Uterus (tissue), 2 donors: ENCODE data around the gene SPATA31E1.

Experiments used
- POLR2A ChIP-seq, 2 donors: fragments of 450-650 bp; IDR thresholded peaks; one replicate each; pipeline ENCODE4 v1.6.1; 2016; ENCODE audit warnings: antibody characterized with exemption in 2 of 2, mild to moderate bottlenecking in 1 of 2, moderate library complexity in 1 of 2
- TF ChIP-seq, protein P1 (sequence below), 4 experiments: fragments of 200-600 bp in 2 of 4; fragments of 450-650 bp in 2 of 4; sonication (generic) in 2 of 4; IDR thresholded peaks; one replicate each; pipeline ENCODE4 v1.5.1; 2016 to 2019; ENCODE audit warnings: antibody characterized with exemption in 4 of 4, mild to moderate bottlenecking in 2 of 4, moderate library complexity in 1 of 4

DNA sequence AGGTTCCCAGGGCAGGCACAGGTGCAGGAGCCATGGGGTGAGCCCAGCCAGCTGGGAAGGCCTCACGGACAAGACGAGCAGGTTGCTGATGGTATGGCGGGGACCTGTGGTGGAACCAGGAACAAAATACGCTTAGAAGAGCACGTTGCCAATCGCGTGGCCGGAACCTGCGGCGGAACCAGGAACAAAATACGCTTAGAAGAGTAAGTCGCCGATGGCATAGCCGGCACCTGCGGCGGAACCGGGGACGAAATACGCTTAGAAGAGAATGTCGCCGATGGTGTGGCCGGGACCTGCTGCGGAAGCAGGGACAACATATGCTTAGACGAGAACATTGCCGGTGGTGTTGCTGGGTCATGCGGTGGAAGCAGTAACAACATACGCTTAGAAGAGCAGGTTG, 23.5 kb upstream of the SPATA31E1 start:
- TF ChIP-seq, protein P1, sequence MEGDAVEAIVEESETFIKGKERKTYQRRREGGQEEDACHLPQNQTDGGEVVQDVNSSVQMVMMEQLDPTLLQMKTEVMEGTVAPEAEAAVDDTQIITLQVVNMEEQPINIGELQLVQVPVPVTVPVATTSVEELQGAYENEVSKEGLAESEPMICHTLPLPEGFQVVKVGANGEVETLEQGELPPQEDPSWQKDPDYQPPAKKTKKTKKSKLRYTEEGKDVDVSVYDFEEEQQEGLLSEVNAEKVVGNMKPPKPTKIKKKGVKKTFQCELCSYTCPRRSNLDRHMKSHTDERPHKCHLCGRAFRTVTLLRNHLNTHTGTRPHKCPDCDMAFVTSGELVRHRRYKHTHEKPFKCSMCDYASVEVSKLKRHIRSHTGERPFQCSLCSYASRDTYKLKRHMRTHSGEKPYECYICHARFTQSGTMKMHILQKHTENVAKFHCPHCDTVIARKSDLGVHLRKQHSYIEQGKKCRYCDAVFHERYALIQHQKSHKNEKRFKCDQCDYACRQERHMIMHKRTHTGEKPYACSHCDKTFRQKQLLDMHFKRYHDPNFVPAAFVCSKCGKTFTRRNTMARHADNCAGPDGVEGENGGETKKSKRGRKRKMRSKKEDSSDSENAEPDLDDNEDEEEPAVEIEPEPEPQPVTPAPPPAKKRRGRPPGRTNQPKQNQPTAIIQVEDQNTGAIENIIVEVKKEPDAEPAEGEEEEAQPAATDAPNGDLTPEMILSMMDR (IDR thresholded peaks at IDR 0.05): no peak
- no peak for TF ChIP-seq POLR2A (IDR thresholded peaks at IDR 0.05)
